Uterus (tissue), 4 donors: ENCODE results near the gene KCNH8. TPM values are rescaled to one million over a fixed set of nuclear protein-coding genes. Genes with fewer than 3 reads are reported as not detected.

Source experiments
- DNase-seq, 2 donors: peaks; one replicate each; pipeline ENCODE4 v3.0.0-alpha.2; 2019 to 2020
- H3K27ac ChIP-seq, 2 donors: fragments of 200-600 bp; sonication (generic); 1 replicate in 1 of 2; 2 replicates in 1 of 2; pipeline ENCODE4 v1.5.1; 2016 to 2018
- H3K27me3 ChIP-seq, 2 donors: fragments of 200-600 bp; sonication (generic); one replicate each; pipeline ENCODE4 v1.5.1; 2018 to 2019; ENCODE audit warnings: control low read depth in 1 of 2
- H3K36me3 ChIP-seq, 2 donors: fragments of 200-600 bp; sonication (generic); one replicate each; pipeline ENCODE4 v1.5.1; 2019; ENCODE audit warnings: control low read depth in 1 of 2
- H3K4me1 ChIP-seq, 2 donors: fragments of 200-600 bp; sonication (generic); one replicate each; pipeline ENCODE4 v1.5.1; 2018 to 2019; ENCODE audit warnings: control low read depth in 1 of 2
- H3K4me3 ChIP-seq, 2 donors: fragments of 200-600 bp; sonication (generic); 1 replicate in 1 of 2; 2 replicates in 1 of 2; pipeline ENCODE4 v1.5.1; 2018 to 2019; ENCODE audit warnings: mild to moderate bottlenecking in 1 of 2
- H3K9me3 ChIP-seq, 2 donors: fragments of 200-600 bp; sonication (generic); one replicate each; pipeline ENCODE4 v1.5.1; 2019; ENCODE audit warnings: control low read depth in 1 of 2
- CTCF ChIP-seq, 4 experiments: fragments of 200-600 bp in 2 of 4; fragments of 450-650 bp in 2 of 4; sonication (generic) in 2 of 4; IDR thresholded peaks; one replicate each; pipeline ENCODE4 v1.5.1; 2016 to 2019; ENCODE audit warnings: antibody characterized with exemption in 4 of 4, mild to moderate bottlenecking in 2 of 4, moderate library complexity in 1 of 4
- POLR2A ChIP-seq, 2 donors: fragments of 450-650 bp; IDR thresholded peaks; one replicate each; pipeline ENCODE4 v1.6.1; 2016; ENCODE audit warnings: antibody characterized with exemption in 2 of 2, mild to moderate bottlenecking in 1 of 2, moderate library complexity in 1 of 2
- intact Hi-C: fragments of 100-400 bp; cut with DNase I; formaldehyde crosslinking; loops from one replicate; pipeline ENCODE4 v1.15.1; 2023; ENCODE audit warnings: low total_unique reads
- total RNA-seq, 4 donors: library from RNA; depleted of rRNA in 3 of 4; stranded (reverse); fragments of >200 nt in 3 of 4; gene quantifications; one replicate each; pipeline versions ENCODE4 v1.1.0 to v1.2.4, GENCODE V29; 2014 to 2023
- donor health status: DM: yes; HTN: yes; CAD: no.

KCNH8 gene
- total RNA-seq, 4 donors from 2014 or later, result 0.26 to 1.5 (median 0.49) TPM; not detected in 1

DNA sequence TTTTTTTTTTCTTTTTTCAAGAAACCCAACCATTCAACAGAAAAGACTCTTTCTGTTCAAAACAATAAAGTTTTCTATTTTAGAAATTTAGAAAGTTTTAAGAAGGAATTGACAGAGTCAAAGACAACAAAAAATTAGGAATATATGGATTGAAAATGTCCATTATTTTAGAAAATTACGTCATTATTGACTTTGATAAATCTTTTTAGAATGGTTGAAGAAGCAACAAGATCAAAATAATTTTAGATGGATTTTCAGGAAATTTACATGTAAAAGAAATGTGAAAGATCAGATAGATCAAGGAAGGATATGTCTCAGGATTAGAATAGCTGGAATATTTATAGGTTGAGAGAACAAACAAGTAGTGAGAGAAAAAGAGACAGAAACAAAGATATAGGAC lies 8.4 kb upstream of the KCNH8 start:
- Histone ChIP-seq H3K4me3 (no peak overlapping the region), H3K27me3 (no peaks in the 10 kb centered on the region), H3K4me1 (no peaks in the 10 kb centered on the region), H3K27ac (no peak overlapping the region), H3K9me3 (no peaks in the 10 kb centered on the region), H3K36me3 (no peaks in the 10 kb centered on the region)
- DNase-seq, result no peak
- intact Hi-C loops, result no loop called here
- TF ChIP-seq POLR2A (IDR thresholded peaks at IDR 0.05) (no peak), CTCF (IDR thresholded peaks at IDR 0.05) (no peak)

GRCh38 chr3:19146685-19147650 lies 1.3 kb upstream of the KCNH8 start:
- Histone ChIP-seq H3K9me3 (no peaks in the 10 kb centered on the region), H3K36me3 (no peaks in the 10 kb centered on the region), H3K4me3 (peak overlapping the region; percentile 39 to 57), H3K27me3 (no peaks in the 10 kb centered on the region), H3K27ac (peak overlapping the region in 1 of 2 donors; percentile 38), H3K4me1 (no peaks in the 10 kb centered on the region)
- peak; percentile 62 to 68 for DNase-seq
- intact Hi-C loops, result no loop called here
- TF ChIP-seq POLR2A (IDR thresholded peaks at IDR 0.05), result no peak
- TF ChIP-seq CTCF (IDR thresholded peaks at IDR 0.05), result peak; percentile 12 to 47 (median 32)

DNA sequence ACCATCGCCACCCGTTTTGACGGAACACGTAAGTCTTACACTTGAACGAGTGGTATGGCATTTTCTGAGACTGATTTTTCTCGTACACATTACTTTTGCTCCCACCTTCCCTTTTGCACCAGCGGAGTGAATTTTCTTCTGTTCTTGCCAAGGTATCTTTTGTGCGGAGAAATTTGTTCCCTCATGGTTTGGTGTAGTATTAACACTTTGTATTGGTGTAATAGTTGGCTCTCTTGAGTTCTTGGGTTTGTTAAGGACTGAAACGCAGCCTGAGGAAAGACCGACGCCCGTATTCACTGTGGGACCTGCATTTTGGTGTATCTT lies 420 bp downstream of the KCNH8 start:
- TF ChIP-seq POLR2A (IDR thresholded peaks at IDR 0.05) (no peak), CTCF (IDR thresholded peaks at IDR 0.05) (no peak)
- no peaks in the 10 kb centered on the region for H3K27me3 ChIP-seq
- H3K9me3 ChIP-seq, result no peaks in the 10 kb centered on the region
- H3K4me1 ChIP-seq, result no peaks in the 10 kb centered on the region
- H3K27ac ChIP-seq, result no peak overlapping the region
- DNase-seq, result no peak
- no peaks in the 10 kb centered on the region for H3K36me3 ChIP-seq
- peak overlapping the region; percentile 39 to 57 for H3K4me3 ChIP-seq
- intact Hi-C loops, result no loop called here

DNA sequence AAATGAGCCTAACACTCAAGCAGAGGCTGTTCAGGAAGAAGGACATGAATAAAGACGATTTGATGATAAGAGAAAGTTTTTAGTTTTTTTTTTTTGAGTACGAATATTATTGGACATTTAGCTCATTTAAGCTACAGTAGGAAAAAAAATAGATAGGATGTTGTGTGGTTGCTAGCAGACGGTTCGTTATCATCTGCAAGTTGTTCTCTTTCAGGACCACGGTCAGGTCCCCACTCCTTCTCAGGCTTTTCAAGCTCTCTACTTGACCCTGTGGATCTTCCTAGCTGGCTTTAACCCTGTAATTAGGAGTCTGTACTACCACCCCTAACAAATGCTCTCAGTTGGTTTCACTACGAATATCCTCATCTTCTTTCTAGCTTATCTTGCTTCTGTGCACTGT lies 1.1 kb downstream of the KCNH8 start:
- Histone ChIP-seq H3K4me1 (no peaks in the 10 kb centered on the region), H3K27ac (no peak overlapping the region), H3K9me3 (no peaks in the 10 kb centered on the region), H3K36me3 (no peaks in the 10 kb centered on the region), H3K27me3 (no peaks in the 10 kb centered on the region), H3K4me3 (no peak overlapping the region)
- no peak for DNase-seq
- TF ChIP-seq POLR2A (IDR thresholded peaks at IDR 0.05), result no peak
- no peak for TF ChIP-seq CTCF (IDR thresholded peaks at IDR 0.05)
- intact Hi-C loops, result no loop called here

GRCh38 chr3:19151171-19151570 lies 2.9 kb downstream of the KCNH8 start:
- no peak for DNase-seq
- no peaks in the 10 kb centered on the region for H3K27me3 ChIP-seq
- H3K4me3 ChIP-seq, result no peak overlapping the region
- no peak overlapping the region for H3K27ac ChIP-seq
- no peaks in the 10 kb centered on the region for H3K9me3 ChIP-seq
- TF ChIP-seq POLR2A (IDR thresholded peaks at IDR 0.05) (no peak), CTCF (IDR thresholded peaks at IDR 0.05) (no peak)
- intact Hi-C loops, result no loop called here
- no peaks in the 10 kb centered on the region for H3K36me3 ChIP-seq
- H3K4me1 ChIP-seq, result no peaks in the 10 kb centered on the region
